Cortex of kidney (tissue), 1 donor: ENCODE results near the gene HPSE2.
"Not testable (repeated sequence)": the region's sequence is repeated elsewhere in the genome, so short reads cannot be mapped to it uniquely, and the experiment has no call there.

Source experiments
- DNase-seq: peaks from one replicate; lab custom pipeline; 2025; lab: John Stamatoyannopoulos, UW

The HPSE2 gene

DNA sequence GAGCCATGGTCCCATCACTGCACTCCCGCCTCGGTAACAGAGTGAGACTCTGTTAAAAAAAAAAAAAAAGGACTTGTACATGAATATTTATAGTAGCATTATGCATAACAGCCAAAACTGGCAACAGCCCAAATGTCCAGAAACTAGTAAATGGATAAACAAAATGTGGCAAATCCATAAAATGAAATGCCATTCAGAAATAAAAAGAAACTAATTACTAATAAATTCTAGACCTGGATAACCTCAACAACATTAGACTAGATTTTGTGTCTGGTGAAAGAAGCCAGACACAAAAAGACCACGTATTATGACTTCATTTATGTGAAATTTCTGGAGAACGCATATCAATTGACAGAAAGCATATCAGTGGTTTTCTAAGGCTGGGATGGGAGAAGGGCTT, 74.5 kb downstream of the HPSE2 start:
- no peak for DNase-seq

DNA sequence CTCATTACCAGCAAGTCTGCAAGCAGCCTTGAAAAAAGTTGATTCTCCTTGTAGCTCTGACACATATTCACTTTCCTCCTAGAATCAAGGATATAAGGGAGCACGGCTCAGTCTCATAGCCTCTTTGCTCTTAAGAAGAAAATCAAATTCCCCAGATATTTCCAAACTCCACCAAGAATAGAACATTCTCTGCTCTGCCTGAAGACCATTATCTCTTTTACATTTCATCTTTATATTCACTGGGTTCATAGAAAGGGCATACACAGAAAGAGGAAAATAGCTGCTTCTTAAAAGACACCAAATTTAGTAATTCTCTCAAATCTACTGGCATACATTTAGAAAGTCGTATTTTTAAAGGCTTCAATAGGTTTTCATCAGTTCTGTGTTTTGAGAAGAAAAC, 92.0 kb downstream of the HPSE2 start:
- no peak for DNase-seq

DNA sequence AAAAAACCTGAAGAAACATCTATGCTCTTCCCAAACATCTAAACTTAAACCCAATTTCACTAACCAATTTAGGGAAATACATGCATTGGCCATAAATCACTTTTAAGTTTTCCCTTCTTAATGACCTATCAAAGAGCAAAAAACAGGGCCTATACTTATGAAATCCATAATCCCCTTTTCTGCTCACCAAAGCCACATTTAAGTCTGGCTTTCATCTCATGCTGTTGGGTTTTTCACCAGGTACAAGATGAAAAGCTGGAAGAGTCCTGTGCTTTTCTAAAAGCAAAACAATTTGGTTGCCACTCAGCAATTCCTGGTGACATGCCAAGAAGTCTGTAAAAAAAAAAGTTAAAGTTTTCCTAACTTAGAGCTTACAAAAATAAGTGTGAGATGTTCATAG, 92.6 kb downstream of the HPSE2 start:
- no peak for DNase-seq

- DNase-seq, result not testable (repeated sequence)
Observed at GRCh38 chr10:99132897-99133296, 102.8 kb downstream of the HPSE2 start.

DNA sequence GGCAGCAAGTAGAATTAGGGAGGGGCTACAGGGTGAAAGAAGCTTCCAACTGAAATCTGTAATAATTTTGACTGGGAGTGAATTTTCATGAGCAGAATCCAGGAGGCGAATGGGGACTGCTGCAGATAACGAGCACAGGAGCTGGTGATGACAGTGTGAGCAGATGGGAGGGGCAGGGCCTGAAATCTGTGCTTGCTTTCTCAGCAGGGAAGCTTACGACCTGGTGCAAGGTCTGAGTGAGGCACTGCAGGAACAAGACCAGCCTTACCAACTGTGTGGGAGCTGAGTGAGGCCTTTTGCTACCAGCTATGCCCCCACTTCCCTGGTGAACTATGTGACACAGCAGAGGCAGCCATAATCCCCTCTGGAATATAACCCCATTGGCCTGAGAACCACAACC, 109.8 kb downstream of the HPSE2 start:
- DNase-seq, result no peak

GRCh38 chr10:99124376-99124775, 111.3 kb downstream of the HPSE2 start:
- no peak for DNase-seq

GRCh38 chr10:99123851-99124250, 111.8 kb downstream of the HPSE2 start:
- DNase-seq, result no peak

DNA sequence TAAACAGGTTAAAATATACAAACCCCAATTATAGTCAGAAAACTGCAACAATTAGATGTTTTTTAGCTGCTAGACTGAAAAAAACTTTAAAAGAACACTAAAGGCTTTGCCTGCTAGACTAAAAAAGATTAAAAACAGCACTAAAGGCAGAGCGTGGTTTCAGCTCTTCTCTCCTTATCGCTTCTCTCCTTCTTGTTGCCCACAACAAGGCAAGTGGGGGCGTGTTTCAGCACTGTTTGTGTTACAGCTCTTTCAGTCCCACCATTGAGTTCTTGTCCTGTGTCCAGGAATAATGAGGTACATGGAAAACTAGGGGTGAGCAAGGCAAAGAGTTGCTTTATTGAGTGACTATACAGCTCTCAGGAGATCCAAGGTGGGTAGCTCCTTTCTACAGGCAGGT, 112.3 kb downstream of the HPSE2 start:
- no peak for DNase-seq

GRCh38 chr10:99119258-99119748, 116.3 kb downstream of the HPSE2 start:
- no peak for DNase-seq

DNA sequence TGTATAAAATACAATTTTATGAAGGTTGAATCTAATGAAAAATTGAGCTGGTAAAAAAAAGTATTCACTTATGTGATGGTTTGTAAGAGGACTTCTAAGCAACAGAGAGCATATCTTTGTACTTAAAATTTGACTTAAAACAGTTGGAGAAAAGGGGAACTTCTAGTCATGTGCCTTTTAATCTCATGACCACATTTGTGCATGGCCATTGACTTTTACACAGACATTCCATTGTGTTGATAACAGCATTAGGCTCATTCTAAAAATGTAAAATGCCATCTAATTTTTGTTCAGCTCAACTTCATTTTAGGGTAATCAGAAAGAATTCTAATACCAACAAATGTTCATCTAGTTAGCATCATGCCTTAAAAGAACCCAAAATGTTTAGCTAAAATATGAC, 119.9 kb downstream of the HPSE2 start:
- DNase-seq, result no peak

GRCh38 chr10:99085358-99085757, 150.3 kb downstream of the HPSE2 start:
- no peak for DNase-seq

GRCh38 chr10:99084161-99084560, 151.5 kb downstream of the HPSE2 start:
- DNase-seq, result no peak

- no peak for DNase-seq
Observed at GRCh38 chr10:99080275-99080945, 155.2 kb downstream of the HPSE2 start.

GRCh38 chr10:99062591-99062990, 173.1 kb downstream of the HPSE2 start:
- DNase-seq, result no peak

GRCh38 chr10:99058762-99059161, 176.9 kb downstream of the HPSE2 start:
- no peak for DNase-seq

DNA sequence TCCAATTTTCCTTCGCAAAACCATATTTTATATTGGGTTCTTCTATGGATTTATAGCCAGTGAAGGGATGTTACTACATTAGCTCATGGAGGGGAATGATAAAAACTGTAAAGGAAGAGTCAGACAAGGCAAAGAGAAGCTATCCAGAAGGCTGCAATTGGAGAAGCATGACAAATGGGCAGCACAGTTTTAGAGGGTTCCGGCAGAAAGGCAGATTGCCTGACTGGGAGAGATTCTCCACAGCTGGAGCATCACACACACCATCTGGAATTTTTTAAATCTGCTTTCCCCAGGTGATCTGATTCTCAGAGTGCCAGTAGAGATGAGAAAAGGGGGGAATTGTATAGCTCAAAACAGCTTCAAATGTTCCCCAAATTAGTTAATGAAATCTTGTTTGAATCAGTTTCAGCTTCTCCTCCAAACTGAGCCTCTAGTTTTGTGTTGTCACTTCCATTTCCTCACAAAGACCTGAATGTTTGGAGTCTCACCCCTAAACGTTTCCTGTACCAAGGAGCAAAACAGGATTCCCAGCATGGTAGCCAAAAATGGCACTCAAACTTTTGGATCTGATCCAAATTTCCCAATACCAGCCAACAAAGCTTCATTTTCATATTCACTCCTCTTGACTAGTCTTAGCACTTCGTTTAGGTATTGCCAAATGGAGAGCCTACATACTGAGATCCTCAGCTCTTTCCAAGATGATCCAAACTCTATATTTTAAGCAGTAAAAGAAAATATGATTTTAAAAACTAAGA, 177.5 kb downstream of the HPSE2 start:
- DNase-seq, result no peak

DNA sequence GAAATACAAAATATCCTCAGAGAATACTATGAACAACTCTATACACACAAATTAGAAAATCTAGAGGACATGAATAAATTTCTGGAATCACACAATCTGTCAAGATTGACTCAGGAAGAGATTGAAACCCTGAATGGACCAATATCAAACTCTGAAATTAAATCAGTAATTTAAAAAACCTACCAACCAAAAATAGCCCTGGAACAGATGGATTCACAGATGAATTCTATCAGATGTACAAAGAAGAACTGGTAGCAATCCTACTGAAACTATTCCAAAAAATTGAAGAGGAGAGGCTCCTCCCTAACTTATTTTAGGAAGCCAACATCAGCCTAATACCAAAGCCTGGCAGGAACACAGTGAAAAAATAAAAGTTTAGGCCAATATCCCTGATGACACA, 190.0 kb downstream of the HPSE2 start:
- no peak for DNase-seq

DNA sequence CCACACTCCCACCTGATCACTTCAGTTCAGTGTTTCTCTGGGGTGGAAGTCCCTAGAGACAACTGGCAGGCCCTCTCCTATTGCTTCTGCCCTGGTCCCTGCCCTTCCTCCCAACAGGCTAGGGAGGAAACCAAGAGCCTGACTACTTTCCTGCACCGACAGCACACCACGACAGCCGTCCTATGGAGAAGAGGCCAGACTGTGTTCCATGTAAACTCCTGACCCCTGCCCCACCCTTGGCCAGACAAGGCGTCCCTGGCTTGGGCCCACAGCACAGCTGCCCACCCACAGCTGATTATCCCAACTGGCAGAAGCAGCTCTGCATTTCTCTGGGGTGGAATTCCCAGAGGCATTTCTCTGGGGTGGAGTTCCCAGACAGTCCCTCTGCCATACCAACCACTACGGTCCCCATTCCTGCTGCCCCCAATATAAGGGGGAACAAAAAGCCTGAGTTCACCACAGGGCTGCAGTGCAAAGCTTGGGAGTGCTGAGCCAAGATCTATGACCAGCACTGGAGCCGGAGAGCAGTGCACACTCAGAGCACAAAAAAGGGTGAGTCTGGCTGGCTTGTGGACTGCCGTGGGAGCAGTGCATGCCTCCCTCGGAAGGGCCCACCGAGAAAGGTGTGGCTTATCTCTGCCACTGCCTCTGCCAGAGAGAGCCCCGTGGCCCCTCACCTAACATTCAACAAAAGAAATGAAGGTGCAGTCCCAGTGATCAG, 193.4 kb downstream of the HPSE2 start:
- no peak for DNase-seq

DNA sequence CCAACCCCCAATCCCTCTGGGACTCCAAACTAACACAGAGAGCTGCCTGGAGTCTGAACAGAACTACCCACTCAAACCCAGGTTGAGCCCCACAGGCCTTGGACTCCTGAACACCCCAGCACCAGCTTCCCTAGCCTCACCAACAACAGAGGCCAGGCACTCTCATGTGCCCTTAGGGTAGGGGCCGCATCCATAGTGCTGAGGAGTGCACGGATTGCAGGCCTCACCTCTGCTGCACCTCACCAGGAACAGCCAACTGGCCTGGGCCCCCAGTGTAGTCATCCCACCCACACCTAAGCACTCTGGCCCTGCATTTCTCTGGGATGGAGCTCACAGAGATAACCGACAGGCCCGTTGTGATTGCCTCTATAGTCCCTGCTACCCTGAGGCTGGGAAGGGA, 194.2 kb downstream of the HPSE2 start:
- no peak for DNase-seq

DNA sequence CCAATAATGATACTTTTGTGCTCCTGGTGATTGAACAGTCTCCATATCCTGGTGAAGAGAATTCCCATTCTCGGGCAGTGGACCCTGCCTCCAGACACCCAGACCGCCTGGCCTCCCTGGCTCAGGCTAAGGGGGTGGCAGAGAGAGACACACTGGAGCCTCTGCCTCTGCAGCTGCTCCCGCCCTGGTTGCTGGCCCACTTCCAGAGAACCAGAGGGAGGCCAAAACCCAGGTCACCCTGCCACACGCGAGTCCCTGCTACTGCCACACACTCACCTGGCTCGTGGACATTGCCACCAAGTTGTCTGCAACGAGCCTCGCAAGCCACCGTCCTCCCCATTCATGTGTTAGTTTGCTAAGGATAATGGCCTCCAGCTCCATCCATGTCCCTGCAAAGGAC, 221.8 kb downstream of the HPSE2 start:
- DNase-seq, result no peak

DNA sequence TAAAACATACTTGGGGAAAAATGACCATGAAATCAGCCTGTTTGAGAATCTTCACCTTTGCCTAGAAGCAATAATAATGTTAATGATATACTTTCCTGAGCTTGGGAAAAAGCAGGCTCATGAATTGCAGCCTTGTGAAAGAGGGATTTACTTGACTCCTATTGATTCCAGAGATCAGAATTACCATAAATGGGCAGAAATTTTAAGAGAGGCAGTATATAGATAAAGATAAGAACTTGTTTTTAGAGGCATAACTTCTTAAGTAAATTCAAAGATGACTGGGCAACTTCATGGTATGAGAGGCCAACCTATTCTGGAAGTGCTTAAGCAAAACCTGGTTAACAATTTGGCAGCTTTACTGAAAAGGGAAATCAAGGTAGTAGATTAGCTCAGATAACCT, 225.4 kb downstream of the HPSE2 start:
- no peak for DNase-seq

GRCh38 chr10:99008054-99008453, 227.6 kb downstream of the HPSE2 start:
- DNase-seq, result no peak

- DNase-seq, result no peak
Observed at GRCh38 chr10:99007457-99007856, 228.2 kb downstream of the HPSE2 start.
